MCF 10A (cell line): ENCODE measurements around the gene EXOC6B. TPM values are rescaled to one million over a fixed set of nuclear protein-coding genes. Genes with fewer than 3 reads are reported as not detected.
A peak's percentile ranks its signal among the peaks of the same experiment; 100 is the strongest.

ENCODE experiments used
- BruUV-seq: library from RNA; stranded (reverse); fragments of 400-500 nt; replicated peaks from 2 replicates; lab custom pipeline; 2021; lab: Mats Ljungman, UMichigan
- CTCF ChIA-PET: fragments of 300-600 bp; sonication (Branson Sonifier 250); formaldehyde crosslinking; extraction: SDS; loops from one replicate; lab custom pipeline; 2021; ENCODE audit warnings: antibody characterized with exemption, inconsistent platforms; lab: Yijun Ruan, JAX
- POLR2A ChIA-PET: fragments of 300-600, 350-650 bp; sonication (Branson Sonifier 250); formaldehyde crosslinking; extraction: SDS; loops from one replicate; lab custom pipeline; 2020; ENCODE audit warnings: antibody characterized with exemption, inconsistent platforms; lab: Yijun Ruan, JAX
- DNase-seq: peaks from one replicate; pipeline ENCODE4 v3.0.0-alpha.2; 2018; ENCODE audit not compliant: unreplicated experiment
- H3K27ac Mint-ChIP-seq: one replicate; pipeline ENCODE4 v1.8.0; 2022; ENCODE audit warnings: mild to moderate bottlenecking, low read depth, mixed read lengths; ENCODE audit not compliant: unreplicated experiment
- H3K27me3 Mint-ChIP-seq: one replicate; pipeline ENCODE4 v1.8.0; 2022; ENCODE audit warnings: mixed read lengths; ENCODE audit not compliant: insufficient read depth, unreplicated experiment
- H3K36me3 Mint-ChIP-seq: one replicate; pipeline ENCODE4 v1.8.0; 2022; ENCODE audit warnings: mild to moderate bottlenecking, moderate library complexity, mixed read lengths; ENCODE audit not compliant: insufficient read depth, unreplicated experiment
- H3K4me1 Mint-ChIP-seq: one replicate; pipeline ENCODE4 v1.8.0; 2022; ENCODE audit warnings: mixed read lengths; ENCODE audit not compliant: insufficient read depth, unreplicated experiment
- H3K4me3 Mint-ChIP-seq: one replicate; pipeline ENCODE4 v1.8.0; 2022; ENCODE audit warnings: mild to moderate bottlenecking, moderate library complexity, mixed read lengths; ENCODE audit not compliant: unreplicated experiment
- H3K9me3 Mint-ChIP-seq: one replicate; pipeline ENCODE4 v1.8.0; 2022; ENCODE audit warnings: mixed read lengths; ENCODE audit not compliant: unreplicated experiment
- CTCF ChIP-seq: fragments of 200-600 bp; IDR thresholded peaks from one replicate; pipeline ENCODE4 v1.8.0; 2022; ENCODE audit warnings: antibody characterized with exemption, mild to moderate bottlenecking; ENCODE audit not compliant: unreplicated experiment
- intact Hi-C: fragments of 100-400 bp; cut with micrococcal nuclease; formaldehyde crosslinking; loops from 2 replicates; pipeline ENCODE4 v1.14.1; 2022
- total RNA-seq: library from RNA; stranded (reverse); gene quantifications from 2 replicates; pipeline ENCODE4 v1.2.3, GENCODE V29; 2022

Gene EXOC6B
- total RNA-seq, 1 experiment from 2014 or later: 24.7 TPM

GRCh38 chr2:72681016-72681995, 144.5 kb downstream of the EXOC6B start:
- no peak overlapping the region for H3K4me3 Mint-ChIP-seq
- H3K27ac Mint-ChIP-seq: no peak overlapping the region
- H3K27me3 Mint-ChIP-seq: no peaks in the 10 kb centered on the region
- intact Hi-C loops: no loop called here
- DNase-seq: peak; percentile 17
- POLR2A ChIA-PET: interaction anchor here (0.6 to 1.5 kb wide), 4 partner anchors 11 to 1249 kb away, joined by 3 to 4 read pairs (median 3); no protein-coding TSS in a partner anchor
- TF ChIP-seq CTCF: no peak
- no TSS peak for BruUV-seq
- no peaks in the 10 kb centered on the region for H3K9me3 Mint-ChIP-seq
- peaks cover 10% of the 10 kb centered on the region for H3K4me1 Mint-ChIP-seq
- H3K36me3 Mint-ChIP-seq: no peaks in the 10 kb centered on the region
- CTCF ChIA-PET: interaction anchor here (0.6 to 1.4 kb wide), 3 partner anchors 8 to 860 kb away, joined by 3 read pairs; no protein-coding TSS in a partner anchor

GRCh38 chr2:72678024-72678423, 147.8 kb downstream of the EXOC6B start:
- CTCF ChIA-PET: interaction anchor here (0.6 kb wide), 1 partner anchor 42 kb away, joined by 3 read pairs; no protein-coding TSS in a partner anchor
- peaks cover 10% of the 10 kb centered on the region for H3K4me1 Mint-ChIP-seq
- H3K36me3 Mint-ChIP-seq: no peaks in the 10 kb centered on the region
- intact Hi-C loops: no loop called here
- no peaks in the 10 kb centered on the region for H3K9me3 Mint-ChIP-seq
- no peak overlapping the region for H3K4me3 Mint-ChIP-seq
- H3K27ac Mint-ChIP-seq: no peak overlapping the region
- DNase-seq: no peak
- POLR2A ChIA-PET: no interaction called here
- BruUV-seq: no TSS peak
- H3K27me3 Mint-ChIP-seq: no peaks in the 10 kb centered on the region
- no peak for TF ChIP-seq CTCF

GRCh38 chr2:72676341-72677025, 149.3 kb downstream of the EXOC6B start:
- no TSS peak for BruUV-seq
- H3K4me1 Mint-ChIP-seq: peaks cover 10% of the 10 kb centered on the region
- no peaks in the 10 kb centered on the region for H3K36me3 Mint-ChIP-seq
- no peak for DNase-seq
- POLR2A ChIA-PET: no interaction called here
- no peaks in the 10 kb centered on the region for H3K27me3 Mint-ChIP-seq
- no peak overlapping the region for H3K27ac Mint-ChIP-seq
- CTCF ChIA-PET: no interaction called here
- intact Hi-C loops: no loop called here
- no peaks in the 10 kb centered on the region for H3K9me3 Mint-ChIP-seq
- TF ChIP-seq CTCF: no peak
- H3K4me3 Mint-ChIP-seq: no peak overlapping the region
